ENCODE data around the gene NF1.

DNA sequence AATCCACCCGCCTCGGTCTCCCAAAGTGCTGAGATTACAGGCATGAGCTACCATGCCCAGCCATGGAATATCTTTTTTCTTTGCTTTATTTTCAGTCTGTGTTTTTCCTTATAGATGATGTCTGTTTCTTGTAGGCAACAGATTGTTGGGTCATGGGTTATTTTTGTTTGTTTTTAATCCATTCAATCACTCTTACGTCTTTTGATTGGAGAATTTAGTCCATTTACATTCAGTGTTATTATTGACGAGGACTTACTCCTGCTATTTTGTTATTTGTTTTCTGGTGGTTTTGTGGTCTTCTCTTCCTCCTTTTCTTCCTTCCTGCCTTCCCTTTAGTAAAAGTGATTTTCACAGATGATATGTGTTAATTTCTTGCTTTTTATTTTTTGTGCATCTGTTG lies 146.3 kb downstream of the NF1 start:
- no peak for TF ChIP-seq POLR2A (IDR thresholded peaks at IDR 0.05)
- TF ChIP-seq, protein P1, sequence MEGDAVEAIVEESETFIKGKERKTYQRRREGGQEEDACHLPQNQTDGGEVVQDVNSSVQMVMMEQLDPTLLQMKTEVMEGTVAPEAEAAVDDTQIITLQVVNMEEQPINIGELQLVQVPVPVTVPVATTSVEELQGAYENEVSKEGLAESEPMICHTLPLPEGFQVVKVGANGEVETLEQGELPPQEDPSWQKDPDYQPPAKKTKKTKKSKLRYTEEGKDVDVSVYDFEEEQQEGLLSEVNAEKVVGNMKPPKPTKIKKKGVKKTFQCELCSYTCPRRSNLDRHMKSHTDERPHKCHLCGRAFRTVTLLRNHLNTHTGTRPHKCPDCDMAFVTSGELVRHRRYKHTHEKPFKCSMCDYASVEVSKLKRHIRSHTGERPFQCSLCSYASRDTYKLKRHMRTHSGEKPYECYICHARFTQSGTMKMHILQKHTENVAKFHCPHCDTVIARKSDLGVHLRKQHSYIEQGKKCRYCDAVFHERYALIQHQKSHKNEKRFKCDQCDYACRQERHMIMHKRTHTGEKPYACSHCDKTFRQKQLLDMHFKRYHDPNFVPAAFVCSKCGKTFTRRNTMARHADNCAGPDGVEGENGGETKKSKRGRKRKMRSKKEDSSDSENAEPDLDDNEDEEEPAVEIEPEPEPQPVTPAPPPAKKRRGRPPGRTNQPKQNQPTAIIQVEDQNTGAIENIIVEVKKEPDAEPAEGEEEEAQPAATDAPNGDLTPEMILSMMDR (IDR thresholded peaks at IDR 0.05) = no peak
